ENCODE results near the gene GRB7.
"Not testable (repeated sequence)": the region's sequence is repeated elsewhere in the genome, so short reads cannot be mapped to it uniquely, and the experiment has no call there.

The GRB7 gene

GRCh38 chr17:39753514-39754160 lies 15.9 kb downstream of the GRB7 start:
- DNase-seq, result peak; percentile 64

- peak; percentile 91 for DNase-seq
Measured at GRCh38 chr17:39754161-39754957, 16.6 kb downstream of the GRB7 start.

GRCh38 chr17:39754958-39755553 lies 17.3 kb downstream of the GRB7 start:
- no peak for DNase-seq

- DNase-seq, result peak; percentile 49
Measured at GRCh38 chr17:39755554-39756379, 18.0 kb downstream of the GRB7 start.

- DNase-seq, result no peak
Measured at GRCh38 chr17:39756380-39757079, 18.8 kb downstream of the GRB7 start.

GRCh38 chr17:39757176-39757662 lies 19.5 kb downstream of the GRB7 start:
- no peak for DNase-seq

- peak; percentile 35 for DNase-seq
Measured at GRCh38 chr17:39757931-39758873, 20.5 kb downstream of the GRB7 start.

- no peak for DNase-seq
Measured at GRCh38 chr17:39759204-39759603, 21.5 kb downstream of the GRB7 start.

GRCh38 chr17:39761861-39762496 lies 24.2 kb downstream of the GRB7 start:
- no peak for DNase-seq

GRCh38 chr17:39763051-39763820 lies 25.5 kb downstream of the GRB7 start:
- no peak for DNase-seq

GRCh38 chr17:39764171-39764570 lies 26.4 kb downstream of the GRB7 start:
- DNase-seq, result not testable (repeated sequence)

GRCh38 chr17:39765175-39765574 lies 27.4 kb downstream of the GRB7 start:
- no peak for DNase-seq

- DNase-seq, result no peak
Measured at GRCh38 chr17:39765766-39766165, 28.0 kb downstream of the GRB7 start.

GRCh38 chr17:39767147-39767546 lies 29.4 kb downstream of the GRB7 start:
- DNase-seq, result no peak

GRCh38 chr17:39769974-39770587 lies 32.3 kb downstream of the GRB7 start:
- peak; percentile 31 for DNase-seq

GRCh38 chr17:39772415-39772814 lies 34.7 kb downstream of the GRB7 start:
- DNase-seq, result no peak

- no peak for DNase-seq
Measured at GRCh38 chr17:39772987-39773934, 35.5 kb downstream of the GRB7 start.

GRCh38 chr17:39774047-39774446 lies 36.3 kb downstream of the GRB7 start:
- DNase-seq, result no peak

All from T-helper 9 cell (primary cell).